Measurements from ENCODE around the gene SAMD9L. TPM values are rescaled to one million over a fixed set of nuclear protein-coding genes. Genes with fewer than 3 reads are reported as not detected.

SAMD9L gene
- total RNA-seq (2021; fragmentation: NEBNext Ultra II Directional; extraction: Animal tissue kit (Norgen Biotek cat#: 25700)) = 1 to 10 TPM; 4.3 to 9.9 (median 7.8) TPM
- long read RNA-seq, full-length matches to known transcripts = 2 of 6 reads
- long read RNA-seq, partial matches to known transcripts = 2 of 6 reads
- long read RNA-seq, other reads (novel, unspliced or antisense) = 2 of 6 reads

GRCh38 chr7:93148144-93148543, at the start of gene SAMD9L:
Gene SAMD9L (minus strand): TSS chr7:93148385. CDS start chr7:93135971, 12,414 bp downstream.
- Mint-ChIP-seq H3K9me3 (no peaks in the 10 kb centered on the region), H3K36me3 (ENCODE audit: low read depth) (no peaks in the 10 kb centered on the region; the same call in 1 of the 2 replicates), H3K27ac (peak within 1 kb of the TSS; percentile 82), H3K4me1 (ENCODE audit: low read depth) (peaks cover 55% of the 10 kb centered on the region), H3K27me3 (ENCODE audit: insufficient read depth) (no peaks in the 10 kb centered on the region; the same call in none of the 2 replicates), H3K4me3 (peak within 1 kb of the TSS; percentile 90)
- no peak for TF ChIP-seq CTCF (IDR thresholded peaks at IDR 0.05)
- no peak for DNase-seq

GRCh38 chr7:93196336-93196735, 48.2 kb upstream of the SAMD9L start:
- DNase-seq = no peak
- Mint-ChIP-seq H3K27ac (no peak overlapping the region), H3K27me3 (ENCODE audit: insufficient read depth) (peaks cover 6% of the 10 kb centered on the region), H3K4me1 (ENCODE audit: low read depth) (peaks cover 10% of the 10 kb centered on the region), H3K36me3 (ENCODE audit: low read depth) (no peaks in the 10 kb centered on the region), H3K4me3 (no peak overlapping the region), H3K9me3 (no peaks in the 10 kb centered on the region)
- no peak for TF ChIP-seq CTCF (IDR thresholded peaks at IDR 0.05)

- Mint-ChIP-seq H3K9me3 (no peaks in the 10 kb centered on the region), H3K27me3 (ENCODE audit: insufficient read depth) (peaks cover 12% of the 10 kb centered on the region), H3K4me3 (peak overlapping the region; percentile 22; the same call in 1 of the 2 replicates), H3K36me3 (ENCODE audit: low read depth) (no peaks in the 10 kb centered on the region), H3K4me1 (ENCODE audit: low read depth) (peaks cover 10% of the 10 kb centered on the region), H3K27ac (no peak overlapping the region)
- DNase-seq = peak; percentile 58
- no peak for TF ChIP-seq CTCF (IDR thresholded peaks at IDR 0.05)
These were observed 46.2 kb upstream of the SAMD9L start for GRCh38 chr7:93194386-93194785.

GRCh38 chr7:93188870-93189634, 40.9 kb upstream of the SAMD9L start:
- TF ChIP-seq CTCF (IDR thresholded peaks at IDR 0.05) = no peak

GRCh38 chr7:93185303-93186027, 37.3 kb upstream of the SAMD9L start:
- Mint-ChIP-seq H3K36me3 (ENCODE audit: low read depth) (no peaks in the 10 kb centered on the region), H3K27ac (no peak overlapping the region), H3K4me1 (ENCODE audit: low read depth) (no peaks in the 10 kb centered on the region; the same call in 1 of the 2 replicates), H3K9me3 (no peaks in the 10 kb centered on the region), H3K4me3 (no peak overlapping the region), H3K27me3 (ENCODE audit: insufficient read depth) (peaks cover 22% of the 10 kb centered on the region)
- DNase-seq = no peak
- no peak for TF ChIP-seq CTCF (IDR thresholded peaks at IDR 0.05)

More at GRCh38 chr7:93188870-93189634, 40.9 kb upstream of the SAMD9L start:
- Mint-ChIP-seq H3K36me3 (ENCODE audit: low read depth) (no peaks in the 10 kb centered on the region), H3K27me3 (ENCODE audit: insufficient read depth) (peaks cover 19% of the 10 kb centered on the region), H3K9me3 (no peaks in the 10 kb centered on the region), H3K4me3 (no peak overlapping the region), H3K27ac (no peak overlapping the region), H3K4me1 (ENCODE audit: low read depth) (peaks cover 1% of the 10 kb centered on the region)
- no peak for DNase-seq
